Osteocyte (in vitro differentiated cells): ENCODE measurements around the gene ITGB8. TPM values are rescaled to one million over a fixed set of nuclear protein-coding genes. Genes with fewer than 3 reads are reported as not detected.

Source experiments
- DNase-seq: peaks from one replicate; pipeline ENCODE4 v3.0.0; 2021; ENCODE audit warnings: mixed read lengths; ENCODE audit not compliant: unreplicated experiment; ENCODE audit errors: extremely low spot score
- H3K27ac Mint-ChIP-seq: one replicate; pipeline ENCODE4 v1.8.0; 2021; ENCODE audit warnings: mild to moderate bottlenecking, mixed read lengths; ENCODE audit not compliant: unreplicated experiment
- H3K27me3 Mint-ChIP-seq: one replicate; pipeline ENCODE4 v1.8.0; 2021; ENCODE audit warnings: mixed read lengths; ENCODE audit not compliant: unreplicated experiment
- H3K36me3 Mint-ChIP-seq: one replicate; pipeline ENCODE4 v1.8.0; 2021; ENCODE audit warnings: mixed read lengths; ENCODE audit not compliant: unreplicated experiment
- H3K4me1 Mint-ChIP-seq: one replicate; pipeline ENCODE4 v1.8.0; 2021; ENCODE audit warnings: mixed read lengths; ENCODE audit not compliant: unreplicated experiment
- H3K4me3 Mint-ChIP-seq: one replicate; pipeline ENCODE4 v1.8.0; 2021; ENCODE audit warnings: mild to moderate bottlenecking, moderate library complexity, mixed read lengths; ENCODE audit not compliant: unreplicated experiment
- H3K9me3 Mint-ChIP-seq: one replicate; pipeline ENCODE4 v1.8.0; 2021; ENCODE audit warnings: mixed read lengths; ENCODE audit not compliant: unreplicated experiment
- total RNA-seq: library from RNA; stranded (reverse); gene quantifications from 2 replicates; pipeline ENCODE4 v1.2.1, GENCODE V29; 2021
- TF ChIP-seq, protein P1 (sequence below): fragments of 200-600 bp; sonication (generic); IDR thresholded peaks from 2 replicates; pipeline ENCODE4 v1.5.0; 2021; ENCODE audit warnings: antibody characterized with exemption, mild to moderate bottlenecking, moderate library complexity

The ITGB8 gene
- total RNA-seq, 1 donor from 2014 or later = 2.4 TPM

DNA sequence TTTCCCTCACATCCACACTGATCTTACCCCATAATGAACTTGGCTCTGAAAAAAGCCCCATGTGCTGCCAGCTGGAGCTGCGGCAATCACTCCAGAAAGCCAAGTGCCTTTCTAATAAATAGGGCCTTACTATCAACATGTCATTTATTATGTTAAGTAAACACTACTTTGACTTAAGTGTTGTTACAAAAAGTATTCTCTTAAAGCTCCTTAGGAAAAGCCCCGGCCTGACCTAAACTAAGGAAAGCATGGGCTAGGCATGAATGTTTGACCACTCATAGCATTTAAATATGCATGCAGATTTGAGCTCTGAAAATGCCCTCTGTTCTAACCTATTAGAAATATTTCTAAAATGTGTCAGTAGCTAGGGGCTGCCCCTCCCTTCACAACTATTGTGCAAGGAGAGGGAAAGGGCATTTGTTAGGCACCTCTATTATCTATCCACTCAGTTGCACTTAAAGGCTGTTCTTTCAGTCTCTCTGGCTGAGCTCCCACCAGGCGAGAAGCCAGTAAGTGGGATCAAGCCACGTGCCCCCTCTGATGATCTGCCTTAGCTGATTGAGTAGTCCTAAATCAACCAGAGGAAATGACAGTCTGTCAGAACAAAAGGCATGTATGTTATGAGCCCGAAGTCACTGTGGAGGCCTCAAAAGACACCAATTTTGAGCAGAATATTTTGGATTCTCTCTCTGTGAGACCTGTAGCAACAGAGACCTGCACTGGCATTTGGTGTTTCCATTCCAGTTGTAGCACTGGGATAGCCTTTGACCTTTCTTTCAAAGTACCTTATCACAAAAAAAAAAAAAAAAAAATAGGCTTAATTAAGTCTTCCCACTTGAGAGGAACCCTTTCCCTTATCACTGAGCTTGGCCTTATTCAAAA lies 77.1 kb downstream of the ITGB8 start:
- H3K36me3 Mint-ChIP-seq = no peaks in the 10 kb centered on the region

DNA sequence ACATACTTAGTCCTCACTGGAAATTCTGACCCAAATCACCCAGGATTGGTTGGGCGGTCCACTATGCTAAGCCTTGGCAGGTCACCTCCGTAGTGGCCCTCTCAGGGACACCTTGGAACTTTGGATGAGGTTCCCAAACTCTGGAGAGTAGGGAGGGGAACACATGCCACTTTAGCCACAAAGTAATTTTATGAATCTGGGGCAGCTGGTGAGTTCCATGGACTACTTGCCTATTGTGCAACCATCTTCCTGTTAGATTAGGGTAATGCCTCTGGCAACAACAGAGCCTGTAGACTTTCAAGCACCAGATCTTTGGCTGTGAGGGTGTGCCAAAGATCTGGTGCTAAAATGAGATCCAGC lies 77.7 kb downstream of the ITGB8 start:
- DNase-seq = no peak
- Mint-ChIP-seq H3K4me3 (no peak overlapping the region), H3K4me1 (peaks cover under 1% of the 10 kb centered on the region), H3K36me3 (no peaks in the 10 kb centered on the region), H3K27me3 (no peaks in the 10 kb centered on the region), H3K9me3 (no peaks in the 10 kb centered on the region), H3K27ac (no peak overlapping the region)
- TF ChIP-seq, protein P1, sequence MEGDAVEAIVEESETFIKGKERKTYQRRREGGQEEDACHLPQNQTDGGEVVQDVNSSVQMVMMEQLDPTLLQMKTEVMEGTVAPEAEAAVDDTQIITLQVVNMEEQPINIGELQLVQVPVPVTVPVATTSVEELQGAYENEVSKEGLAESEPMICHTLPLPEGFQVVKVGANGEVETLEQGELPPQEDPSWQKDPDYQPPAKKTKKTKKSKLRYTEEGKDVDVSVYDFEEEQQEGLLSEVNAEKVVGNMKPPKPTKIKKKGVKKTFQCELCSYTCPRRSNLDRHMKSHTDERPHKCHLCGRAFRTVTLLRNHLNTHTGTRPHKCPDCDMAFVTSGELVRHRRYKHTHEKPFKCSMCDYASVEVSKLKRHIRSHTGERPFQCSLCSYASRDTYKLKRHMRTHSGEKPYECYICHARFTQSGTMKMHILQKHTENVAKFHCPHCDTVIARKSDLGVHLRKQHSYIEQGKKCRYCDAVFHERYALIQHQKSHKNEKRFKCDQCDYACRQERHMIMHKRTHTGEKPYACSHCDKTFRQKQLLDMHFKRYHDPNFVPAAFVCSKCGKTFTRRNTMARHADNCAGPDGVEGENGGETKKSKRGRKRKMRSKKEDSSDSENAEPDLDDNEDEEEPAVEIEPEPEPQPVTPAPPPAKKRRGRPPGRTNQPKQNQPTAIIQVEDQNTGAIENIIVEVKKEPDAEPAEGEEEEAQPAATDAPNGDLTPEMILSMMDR = no peak

More for the DNA sequence above, 77.1 kb downstream of the ITGB8 start:
- Mint-ChIP-seq H3K4me1 (peaks cover 2% of the 10 kb centered on the region), H3K9me3 (no peaks in the 10 kb centered on the region), H3K27ac (no peak overlapping the region), H3K27me3 (no peaks in the 10 kb centered on the region), H3K4me3 (no peak overlapping the region)
- DNase-seq = no peak
- TF ChIP-seq, protein P1 = no peak

DNA sequence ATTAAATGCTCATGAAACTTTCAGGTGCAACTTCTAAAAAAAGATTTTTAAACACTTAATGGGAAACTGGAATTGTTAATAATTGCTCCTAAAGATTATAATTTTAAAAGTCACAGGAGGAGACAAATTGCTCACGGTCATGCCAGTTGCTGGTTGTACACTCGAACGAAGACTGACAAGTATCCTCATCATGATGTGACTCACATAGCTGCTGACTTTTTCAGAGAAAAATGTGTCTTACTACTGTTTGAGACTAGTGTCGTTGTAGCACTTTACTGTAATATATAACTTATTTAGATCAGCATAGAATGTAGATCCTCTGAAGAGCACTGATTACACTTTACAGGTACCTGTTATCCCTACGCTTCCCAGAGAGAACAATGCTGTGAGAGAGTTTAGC lies 79.3 kb downstream of the ITGB8 start:
- H3K27ac Mint-ChIP-seq = no peak overlapping the region
- H3K27me3 Mint-ChIP-seq = no peaks in the 10 kb centered on the region
- H3K9me3 Mint-ChIP-seq = no peaks in the 10 kb centered on the region
- H3K4me3 Mint-ChIP-seq = no peak overlapping the region
- TF ChIP-seq, protein P1 = no peak
- DNase-seq = no peak
- H3K36me3 Mint-ChIP-seq = no peaks in the 10 kb centered on the region
- no peaks in the 10 kb centered on the region for H3K4me1 Mint-ChIP-seq

DNA sequence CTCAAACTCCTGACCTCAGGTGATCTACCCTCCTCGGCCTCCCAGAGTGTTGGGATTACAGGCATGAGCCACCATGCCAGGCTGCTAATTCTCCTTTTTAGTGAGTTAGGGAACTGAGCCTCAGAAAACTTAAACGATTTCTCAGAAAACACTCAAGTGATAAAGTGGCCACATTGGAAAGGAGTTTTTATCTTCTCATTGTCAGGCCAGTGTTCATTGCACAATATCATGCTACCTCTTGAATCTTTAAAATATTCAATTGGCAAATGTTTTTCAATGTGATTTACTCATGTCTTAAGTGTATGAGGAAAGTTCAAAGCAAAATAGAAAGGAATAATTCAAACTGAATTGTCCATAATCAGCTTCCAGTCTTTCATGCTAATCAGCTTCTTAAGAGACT lies 80.7 kb downstream of the ITGB8 start:
- Mint-ChIP-seq H3K4me1 (no peaks in the 10 kb centered on the region), H3K4me3 (no peak overlapping the region), H3K9me3 (no peaks in the 10 kb centered on the region), H3K27ac (no peak overlapping the region), H3K36me3 (no peaks in the 10 kb centered on the region), H3K27me3 (no peaks in the 10 kb centered on the region)
- no peak for DNase-seq
- TF ChIP-seq, protein P1 = no peak

DNA sequence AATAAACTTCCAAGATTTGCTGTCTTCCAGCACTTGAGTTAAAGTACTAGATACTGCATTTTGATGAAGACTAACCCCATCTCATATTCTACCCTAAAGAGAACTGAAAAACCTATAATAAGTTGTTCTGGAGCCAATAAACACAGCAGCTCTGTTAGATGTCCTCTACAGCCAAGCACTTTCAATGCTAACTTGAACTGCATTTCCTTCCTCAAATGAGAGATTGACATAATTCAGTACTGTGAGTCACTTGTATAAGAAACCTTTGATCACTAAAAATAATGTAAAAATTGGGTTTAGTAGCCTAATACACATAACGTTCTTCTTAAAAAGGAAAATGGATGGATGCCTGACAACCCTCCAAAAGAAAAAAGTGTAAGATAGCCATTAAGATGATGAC lies 81.3 kb downstream of the ITGB8 start:
- TF ChIP-seq, protein P1 = no peak
- no peaks in the 10 kb centered on the region for H3K9me3 Mint-ChIP-seq
- H3K27me3 Mint-ChIP-seq = no peaks in the 10 kb centered on the region
- no peaks in the 10 kb centered on the region for H3K4me1 Mint-ChIP-seq
- no peak overlapping the region for H3K4me3 Mint-ChIP-seq
- no peak for DNase-seq
- H3K36me3 Mint-ChIP-seq = no peaks in the 10 kb centered on the region
- no peak overlapping the region for H3K27ac Mint-ChIP-seq
